GM12873 (cell line): ENCODE data around the gene PDE7B.

Experiments
- CTCF ChIP-seq: IDR thresholded peaks from 2 replicates; pipeline ENCODE4 v1.5.1; 2012; ENCODE audit warnings: low read depth, mild to moderate bottlenecking, moderate library complexity, low read length, control low read depth; ENCODE audit not compliant: insufficient read depth; ENCODE audit errors: missing control alignments

Gene PDE7B

GRCh38 chr6:135970750-135971149 is 119.2 kb downstream of the PDE7B start:
- no peak for TF ChIP-seq CTCF

- no peak for TF ChIP-seq CTCF
Measured at GRCh38 chr6:135971351-135971750, 119.8 kb downstream of the PDE7B start.

DNA sequence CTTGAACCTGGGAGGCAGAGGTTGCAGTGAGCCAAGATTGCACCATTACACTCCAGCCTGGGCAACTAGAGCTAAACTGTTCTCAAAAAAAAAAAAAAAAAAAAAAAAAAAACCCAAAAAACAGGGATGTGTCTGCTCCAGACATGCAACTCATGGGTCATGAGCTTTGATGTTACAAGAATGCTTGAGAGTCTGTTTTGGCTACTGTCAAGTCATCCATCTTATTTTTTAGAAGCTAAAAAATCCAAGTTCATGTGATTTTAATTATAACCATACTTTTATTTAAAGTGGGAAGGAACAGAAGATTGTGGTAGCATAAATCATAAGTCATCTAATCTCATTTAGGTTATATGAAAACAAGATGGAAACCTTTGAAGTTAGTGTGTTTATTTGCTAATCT is 120.6 kb downstream of the PDE7B start:
- TF ChIP-seq CTCF: no peak

DNA sequence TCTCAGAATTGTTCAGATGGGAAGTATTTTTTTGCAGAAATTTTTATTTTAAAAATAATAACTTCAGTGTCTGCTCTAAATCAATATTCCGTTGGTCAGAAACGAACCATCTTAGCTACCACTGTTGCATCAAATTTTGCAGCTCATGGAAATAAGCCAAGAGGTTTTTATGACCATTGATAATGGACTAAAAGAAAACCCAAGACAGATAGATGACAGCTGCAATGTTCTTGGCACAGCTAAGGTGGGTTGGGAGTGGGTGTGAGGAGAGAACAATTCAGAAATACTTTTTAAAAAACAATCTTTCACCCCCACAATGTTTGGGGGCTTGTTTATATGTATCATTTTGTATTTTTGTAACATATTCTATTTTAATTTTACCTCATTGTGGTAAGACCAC is 121.1 kb downstream of the PDE7B start:
- no peak for TF ChIP-seq CTCF

- no peak for TF ChIP-seq CTCF
Measured at GRCh38 chr6:135974426-135974825, 122.9 kb downstream of the PDE7B start.

- no peak for TF ChIP-seq CTCF
Measured at GRCh38 chr6:135976585-135976984, 125.1 kb downstream of the PDE7B start.

GRCh38 chr6:135983093-135983492 is 131.6 kb downstream of the PDE7B start:
- no peak for TF ChIP-seq CTCF

GRCh38 chr6:135983718-135984343 is 132.3 kb downstream of the PDE7B start:
- no peak for TF ChIP-seq CTCF
